Measurements from ENCODE around the gene DUSP9.

DUSP9 gene

DNA sequence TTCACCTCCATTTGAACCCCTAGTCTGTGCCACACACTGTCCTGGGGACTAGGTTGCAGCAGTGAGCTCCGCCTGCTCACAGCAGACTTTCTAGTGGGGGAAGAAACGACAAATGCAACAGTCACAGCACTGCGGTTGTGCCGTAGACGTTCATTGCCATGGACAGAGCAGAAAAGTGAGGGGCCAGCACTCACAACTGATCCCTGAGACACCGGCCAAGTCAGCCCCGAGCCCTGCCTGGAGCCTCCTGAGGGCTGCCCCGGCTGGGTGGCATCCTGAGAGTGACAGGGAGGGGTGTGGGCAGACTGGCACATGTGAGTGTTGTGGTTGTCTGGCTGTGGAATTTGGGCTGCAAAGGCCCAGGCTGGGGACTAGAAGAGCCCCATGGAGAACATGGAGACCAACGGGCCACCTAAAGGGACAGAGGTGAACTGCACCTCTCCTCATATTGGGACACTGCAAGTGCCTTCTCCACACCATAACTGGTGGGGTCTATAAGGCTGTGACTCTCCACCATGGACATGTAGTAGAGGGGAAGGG, 4.6 kb downstream of the DUSP9 start:
- no peak for DNase-seq (ENCODE audit: low spot score)
- in situ Hi-C loops (cut with MboI; ENCODE audit: low sequenced_read_pairs, unreplicated experiment), result loop anchor here (25.0 kb wide), 1 partner anchor 689 kb away; no protein-coding TSS in a partner anchor
- TF ChIP-seq, protein P1, sequence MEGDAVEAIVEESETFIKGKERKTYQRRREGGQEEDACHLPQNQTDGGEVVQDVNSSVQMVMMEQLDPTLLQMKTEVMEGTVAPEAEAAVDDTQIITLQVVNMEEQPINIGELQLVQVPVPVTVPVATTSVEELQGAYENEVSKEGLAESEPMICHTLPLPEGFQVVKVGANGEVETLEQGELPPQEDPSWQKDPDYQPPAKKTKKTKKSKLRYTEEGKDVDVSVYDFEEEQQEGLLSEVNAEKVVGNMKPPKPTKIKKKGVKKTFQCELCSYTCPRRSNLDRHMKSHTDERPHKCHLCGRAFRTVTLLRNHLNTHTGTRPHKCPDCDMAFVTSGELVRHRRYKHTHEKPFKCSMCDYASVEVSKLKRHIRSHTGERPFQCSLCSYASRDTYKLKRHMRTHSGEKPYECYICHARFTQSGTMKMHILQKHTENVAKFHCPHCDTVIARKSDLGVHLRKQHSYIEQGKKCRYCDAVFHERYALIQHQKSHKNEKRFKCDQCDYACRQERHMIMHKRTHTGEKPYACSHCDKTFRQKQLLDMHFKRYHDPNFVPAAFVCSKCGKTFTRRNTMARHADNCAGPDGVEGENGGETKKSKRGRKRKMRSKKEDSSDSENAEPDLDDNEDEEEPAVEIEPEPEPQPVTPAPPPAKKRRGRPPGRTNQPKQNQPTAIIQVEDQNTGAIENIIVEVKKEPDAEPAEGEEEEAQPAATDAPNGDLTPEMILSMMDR (IDR thresholded peaks at IDR 0.05; ENCODE audit: borderline replicate concordance, control extremely low read depth, extremely low read depth, insufficient read depth, missing control alignments), result no peak

DNA sequence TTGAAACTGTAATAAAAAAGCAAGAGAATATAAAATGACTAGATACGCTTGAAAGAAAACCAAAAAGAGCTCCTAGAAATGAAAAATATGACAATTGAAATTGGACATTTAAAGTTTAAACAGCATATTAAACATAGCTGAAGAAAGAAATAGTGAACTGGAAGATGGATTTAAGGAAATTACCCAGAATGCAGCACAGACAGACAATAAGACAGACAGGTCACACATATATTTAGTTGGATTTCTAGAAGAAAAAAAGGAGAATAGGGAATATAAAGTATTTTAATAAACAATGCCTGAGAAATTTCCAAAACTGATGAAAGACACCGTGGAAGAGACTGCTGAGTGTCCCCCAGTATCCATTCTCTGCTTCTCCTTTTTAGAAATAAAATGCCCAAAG, 6.6 kb downstream of the DUSP9 start:
- in situ Hi-C loops (cut with MboI; ENCODE audit: low sequenced_read_pairs, unreplicated experiment), result loop anchor here (25.0 kb wide), 1 partner anchor 691 kb away; no protein-coding TSS in a partner anchor
- TF ChIP-seq, protein P1 (IDR thresholded peaks at IDR 0.05; ENCODE audit: borderline replicate concordance, control extremely low read depth, extremely low read depth, insufficient read depth, missing control alignments), result no peak
- DNase-seq (ENCODE audit: low spot score), result no peak

DNA sequence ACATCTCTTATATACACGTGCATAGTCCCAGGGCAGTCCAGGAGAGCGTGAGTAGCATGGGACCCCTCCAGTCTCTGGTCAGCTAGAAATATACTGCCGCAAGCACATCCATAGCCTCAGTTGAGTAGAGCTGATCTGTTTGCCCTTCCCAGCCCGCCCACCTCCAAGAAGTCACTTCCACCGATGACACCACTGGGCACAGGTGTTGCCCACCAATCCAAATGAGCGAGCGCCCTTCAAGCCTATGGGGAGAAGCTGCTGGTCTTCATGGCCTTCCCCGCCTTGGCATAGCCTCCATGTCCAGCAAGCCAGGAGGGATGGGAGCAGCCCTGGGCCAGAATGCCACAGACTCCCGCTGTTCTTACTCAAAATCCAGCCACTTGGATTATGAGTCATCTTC, 10.2 kb downstream of the DUSP9 start:
- DNase-seq (ENCODE audit: low spot score), result no peak
- in situ Hi-C loops (cut with MboI; ENCODE audit: low sequenced_read_pairs, unreplicated experiment), result loop anchor here (25.0 kb wide), 1 partner anchor 695 kb away; no protein-coding TSS in a partner anchor
- TF ChIP-seq, protein P1 (IDR thresholded peaks at IDR 0.05; ENCODE audit: borderline replicate concordance, control extremely low read depth, extremely low read depth, insufficient read depth, missing control alignments), result no peak

DNA sequence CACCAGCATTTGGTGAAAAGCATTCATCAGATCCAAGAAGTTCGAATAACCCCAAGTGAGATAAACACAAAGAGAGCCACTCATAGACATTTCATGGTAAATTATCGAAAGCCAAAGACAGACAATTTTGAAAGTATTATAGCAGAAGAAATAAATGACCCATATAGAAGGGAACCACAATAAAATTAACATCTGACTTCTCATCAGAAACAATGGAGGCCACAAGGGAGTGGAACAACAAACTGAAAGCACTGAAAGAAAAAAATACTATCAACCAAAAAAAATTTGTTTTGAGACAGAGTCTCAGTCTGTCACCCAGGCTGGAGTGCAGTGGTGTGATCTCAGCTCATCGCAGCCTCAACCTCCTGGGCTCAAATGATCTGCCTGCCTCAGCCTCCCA, 12.3 kb downstream of the DUSP9 start:
- TF ChIP-seq, protein P1 (IDR thresholded peaks at IDR 0.05; ENCODE audit: borderline replicate concordance, control extremely low read depth, extremely low read depth, insufficient read depth, missing control alignments), result no peak
- DNase-seq (ENCODE audit: low spot score), result no peak
- in situ Hi-C loops (cut with MboI; ENCODE audit: low sequenced_read_pairs, unreplicated experiment), result loop anchor here (25.0 kb wide), 1 partner anchor 697 kb away; no protein-coding TSS in a partner anchor

DNA sequence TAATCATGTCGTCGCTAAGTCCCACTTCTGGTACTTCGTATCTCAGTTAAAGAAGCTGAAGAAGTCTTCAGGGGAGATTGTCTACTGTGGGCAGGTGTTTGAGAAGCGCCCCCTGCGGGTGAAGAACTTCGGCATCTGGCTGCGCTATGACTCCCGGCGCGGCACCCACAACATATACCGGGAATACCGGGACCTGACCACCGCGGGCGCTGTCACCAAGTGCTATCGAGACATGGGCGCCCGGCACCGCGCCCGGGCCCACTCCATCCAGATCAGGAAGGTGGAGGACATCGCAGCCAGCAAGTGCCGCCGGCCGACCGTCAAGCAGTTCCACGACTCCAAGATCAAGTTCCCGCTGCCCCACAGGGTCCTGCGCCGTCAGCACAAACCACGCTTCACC, 15.3 kb downstream of the DUSP9 start:
- TF ChIP-seq, protein P1 (IDR thresholded peaks at IDR 0.05; ENCODE audit: borderline replicate concordance, control extremely low read depth, extremely low read depth, insufficient read depth, missing control alignments), result peak; percentile 3
- in situ Hi-C loops (cut with MboI; ENCODE audit: low sequenced_read_pairs, unreplicated experiment), result loop anchor here (10.0 to 25.0 kb wide), 2 partner anchors 117 to 700 kb away; no protein-coding TSS in a partner anchor
- DNase-seq (ENCODE audit: low spot score), result peak; percentile 23

DNA sequence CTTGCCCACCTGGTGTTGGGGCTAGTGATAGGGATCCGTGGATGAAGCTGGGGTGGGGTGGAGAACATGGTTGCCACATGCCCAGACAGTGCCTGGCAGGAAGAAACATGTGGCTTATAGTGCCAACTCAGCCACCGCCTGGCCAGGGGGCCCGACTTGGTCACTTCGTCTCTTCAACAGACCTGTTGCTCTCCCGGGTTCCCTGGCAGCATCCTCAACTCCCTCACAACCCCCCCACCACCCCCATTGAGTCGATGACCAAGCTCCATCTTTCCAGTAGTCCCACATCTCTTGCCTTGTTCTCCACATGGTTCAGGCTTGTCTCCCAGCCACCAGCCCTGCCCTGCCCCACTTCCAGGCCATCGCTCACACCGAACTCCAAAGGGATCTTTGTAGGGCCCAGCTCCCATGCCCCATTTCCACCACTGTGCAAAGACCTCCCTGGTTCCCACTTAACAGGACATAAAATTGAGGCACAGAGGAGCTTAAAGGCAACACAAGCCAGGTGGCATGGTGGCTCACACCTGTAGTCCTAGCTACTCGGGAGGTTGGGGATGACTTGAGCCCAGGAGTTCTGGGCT, 18.8 kb downstream of the DUSP9 start:
- in situ Hi-C loops (cut with MboI; ENCODE audit: low sequenced_read_pairs, unreplicated experiment), result loop anchor here (10.0 to 25.0 kb wide), 2 partner anchors 121 to 704 kb away; no protein-coding TSS in a partner anchor
- no peak for DNase-seq (ENCODE audit: low spot score)
- TF ChIP-seq, protein P1 (IDR thresholded peaks at IDR 0.05; ENCODE audit: borderline replicate concordance, control extremely low read depth, extremely low read depth, insufficient read depth, missing control alignments), result no peak

Measured in GM13976 (cell line).